Adrenal gland (tissue), 12 donors: Measurements from ENCODE around the gene SGSH. TPM values are rescaled to one million over a fixed set of nuclear protein-coding genes. Genes with fewer than 3 reads are reported as not detected.

ENCODE experiments used
- DNase-seq, 7 donors: peaks; one replicate each; pipeline ENCODE4 v3.0.0-alpha.2; 2019 to 2020
- H3K27ac ChIP-seq, 5 donors: fragments of 200-600 bp; sonication (generic) in 4 of 5; 1 replicate in 3 of 5; 2 replicates in 2 of 5; pipeline versions ENCODE4 v1.5.1 to v1.8.0; 2016 to 2020; ENCODE audit warnings: mild to moderate bottlenecking in 1 of 5
- H3K27me3 ChIP-seq: fragments of 200-600 bp; 2 replicates; pipeline ENCODE4 v1.8.0; 2021
- H3K36me3 ChIP-seq, 2 donors: fragments of 200-600 bp; replicated peaks in 1 of 2; 1 replicate in 1 of 2; 2 replicates in 1 of 2; pipeline versions ENCODE4 v1.5.1 to v1.8.0; 2018 to 2022
- H3K4me1 ChIP-seq, 2 donors: fragments of 200-600 bp; replicated peaks in 1 of 2; 1 replicate in 1 of 2; 2 replicates in 1 of 2; pipeline versions ENCODE4 v1.5.1 to v1.8.0; 2018 to 2021
- H3K4me3 ChIP-seq, 4 donors: fragments of 200-600 bp; sonication (generic) in 3 of 4; one replicate each; pipeline ENCODE4 v1.5.1; 2016 to 2018
- H3K9me3 ChIP-seq, 3 donors: fragments of 200-600 bp; sonication (generic) in 1 of 3; replicated peaks in 1 of 3; 1 replicate in 2 of 3; 2 replicates in 1 of 3; pipeline versions ENCODE4 v1.5.1 to v1.8.0; 2016 to 2021
- CTCF ChIP-seq, 6 experiments: fragments of 450-650 bp in 4 of 6; fragments of 200-600 bp in 2 of 6; sonication (generic) in 1 of 6; IDR thresholded peaks; 1 replicate in 5 of 6; 2 replicates in 1 of 6; pipeline versions ENCODE4 v1.5.1 to v1.8.0; 2016 to 2021; ENCODE audit warnings: antibody characterized with exemption in 6 of 6, mild to moderate bottlenecking in 2 of 6, moderate library complexity in 1 of 6
- POLR2A ChIP-seq, 2 donors: fragments of 450-650 bp; IDR thresholded peaks; one replicate each; pipeline ENCODE4 v1.6.1; 2017; ENCODE audit warnings: antibody characterized with exemption in 2 of 2, mild to moderate bottlenecking in 2 of 2, moderate library complexity in 1 of 2
- WGBS, 4 donors: extraction: QIAGEN DNeasy Blood & Tissue Kit in 2 of 4; methylation state at CpG; one replicate each; pipeline versions ENCODE4 v1.1.5 to v1.1.7; 2013 to 2017; 5-methylcytosine and 5-hydroxymethylcytosine counted together
- intact Hi-C, 2 donors: fragments of 100-400 bp; cut with DNase I; formaldehyde crosslinking; loops; one replicate each; pipeline versions ENCODE4 v1.14.1 to v1.15.0; 2022 to 2023
- polyA plus RNA-seq, 3 donors: library from polyadenylated mRNA; stranded (reverse); fragments of 200-250 nt in 2 of 3; fragments of 350-450 nt in 1 of 3; fragmentation: Illumina TruSeq in 1 of 3; extraction: RNeasy Lipid Tissue Mini Kit (QIAGEN cat#74804) in 1 of 3; gene quantifications; one replicate each; pipeline ENCODE4 v1.2.3, GENCODE V29; 2013 to 2014
- total RNA-seq, 9 donors: library from RNA; depleted of rRNA in 4 of 9; stranded (reverse); fragments of >200 nt in 4 of 9; fragments of 120-200 nt in 1 of 9; fragmentation: NEBNext Ultra II Directional in 1 of 9; extraction: Animal tissue kit (Norgen Biotek cat#: 25700) in 1 of 9; gene quantifications; one replicate each; pipeline versions ENCODE4 v1.1.0 to v1.2.4, GENCODE V29; 2013 to 2023
- donor health status: healthy with polysubstance abuse.
- donor health status: Bipolar disorder and iron deficiency.
- donor health status: DM: yes; HTN: yes; CAD: no.
- donor health status: DM: no; HTN: no; CAD: no.
- donor health status: DM: no; HTN: no; CAD: no.
- donor health status: DM: yes; HTN: yes; CAD: no.

The SGSH gene
- total and polyA plus RNA-seq, 12 donors = 33.3 to 194 (median 89.3) TPM

- Histone ChIP-seq H3K4me3 (no peak overlapping the region), H3K36me3 (no peaks in the 10 kb centered on the region), H3K9me3 (no peaks in the 10 kb centered on the region), H3K4me1 (peaks cover 1 to 5% of the 10 kb centered on the region in 2 donors), H3K27ac (no peak overlapping the region), H3K27me3 (no peaks in the 10 kb centered on the region)
- no peak for DNase-seq
- WGBS, 4 donors = 92 to 97% (median 93%) methylated on average over 5 to 12 of the region's 12 CpGs
- TF ChIP-seq POLR2A (IDR thresholded peaks at IDR 0.05) (no peak), CTCF (IDR thresholded peaks at IDR 0.05) (no peak)
- intact Hi-C loops = no loop called here
Observed at GRCh38 chr17:80182845-80183223, 37.3 kb downstream of the SGSH start.

GRCh38 chr17:80182118-80182844 lies 37.9 kb downstream of the SGSH start:
- H3K4me3 ChIP-seq = no peak overlapping the region
- H3K9me3 ChIP-seq = no peaks in the 10 kb centered on the region
- TF ChIP-seq POLR2A (IDR thresholded peaks at IDR 0.05) (no peak), CTCF (IDR thresholded peaks at IDR 0.05) (no peak)
- H3K27ac ChIP-seq = no peak overlapping the region
- DNase-seq = no peak
- intact Hi-C loops = no loop called here
- WGBS, 4 donors = 89 to 98% (median 92%) methylated on average over 12 to 30 of the region's 30 CpGs
- H3K27me3 ChIP-seq = no peaks in the 10 kb centered on the region
- no peaks in the 10 kb centered on the region for H3K36me3 ChIP-seq
- H3K4me1 ChIP-seq = no peaks in the 10 kb centered on the region

- H3K4me1 ChIP-seq = no peaks in the 10 kb centered on the region
- H3K27ac ChIP-seq = no peak overlapping the region
- H3K36me3 ChIP-seq = no peaks in the 10 kb centered on the region
- no peak overlapping the region for H3K4me3 ChIP-seq
- WGBS, 4 donors = 80 to 95% (median 88%) methylated on average over 10 to 17 of the region's 17 CpGs
- H3K27me3 ChIP-seq = no peaks in the 10 kb centered on the region
- DNase-seq = no peak
- intact Hi-C loops = no loop called here
- no peaks in the 10 kb centered on the region for H3K9me3 ChIP-seq
- TF ChIP-seq CTCF (IDR thresholded peaks at IDR 0.05) (no peak), POLR2A (IDR thresholded peaks at IDR 0.05) (no peak)
Observed at GRCh38 chr17:80181431-80181830, 38.7 kb downstream of the SGSH start.

- H3K36me3 ChIP-seq = no peaks in the 10 kb centered on the region
- DNase-seq = no peak
- no peaks in the 10 kb centered on the region for H3K9me3 ChIP-seq
- no peak overlapping the region for H3K4me3 ChIP-seq
- no peaks in the 10 kb centered on the region for H3K4me1 ChIP-seq
- no peak overlapping the region for H3K27ac ChIP-seq
- H3K27me3 ChIP-seq = no peaks in the 10 kb centered on the region
- TF ChIP-seq CTCF (IDR thresholded peaks at IDR 0.05) = no peak
- no peak for TF ChIP-seq POLR2A (IDR thresholded peaks at IDR 0.05)
- intact Hi-C loops = no loop called here
- WGBS, 4 donors = 86 to 92% (median 88%) methylated on average over 11 to 14 of the region's 14 CpGs
Observed at GRCh38 chr17:80180192-80180591, 39.9 kb downstream of the SGSH start.
